ENCODE data around the gene DNMBP. TPM values are rescaled to one million over a fixed set of nuclear protein-coding genes. Genes with fewer than 3 reads are reported as not detected.

Gene DNMBP
- total and polyA plus RNA-seq, 2 donors (not counting 3 experiments of a cell fraction or from before 2014, with no cell fraction given) = 32.0 to 53.4 TPM

DNA sequence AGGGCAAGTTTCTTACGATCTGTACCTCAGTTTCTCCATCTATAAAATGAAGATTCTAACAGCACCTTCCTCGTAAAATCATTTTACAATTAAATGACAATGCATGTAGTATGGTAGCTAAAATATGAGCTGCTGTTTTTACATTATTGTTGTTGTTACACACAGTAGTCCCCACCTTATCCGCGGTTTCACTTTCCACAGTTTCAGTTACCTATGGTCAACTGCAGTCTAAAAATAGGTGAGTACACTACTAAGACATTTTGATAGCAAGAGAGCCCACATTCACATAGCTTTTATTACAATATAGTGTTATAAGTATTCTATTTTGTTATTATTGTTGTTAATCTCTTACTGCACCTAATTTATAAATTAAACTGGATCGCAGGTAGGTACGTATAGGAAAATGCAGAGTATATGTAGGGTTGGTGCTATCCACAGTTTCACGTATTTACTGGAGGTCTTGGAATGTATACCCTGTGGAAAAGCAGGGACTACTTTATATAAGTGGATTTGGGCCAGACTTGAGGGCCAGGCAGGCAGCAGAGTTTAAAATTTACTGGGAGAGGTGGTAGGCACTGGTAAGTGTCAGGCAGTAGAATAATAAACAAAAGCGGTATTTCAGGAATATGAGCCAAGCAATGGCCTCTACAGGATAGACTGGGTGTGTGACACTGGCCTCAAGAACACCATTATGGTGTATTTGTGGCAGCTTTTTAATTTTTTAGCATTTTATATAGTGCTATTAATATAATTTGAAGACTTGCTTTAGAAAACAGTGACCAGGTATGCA lies 10.2 kb downstream of the DNMBP start:
- intact Hi-C loops (cut with micrococcal nuclease) (no loop called here), dilution Hi-C loops (cut with MboI; ENCODE audit: extremely low pct_ligation_motif_present, low sequenced_read_pairs) (no loop called here)
- no peak overlapping the region for H3K9ac ChIP-seq (replicated peaks; ENCODE audit: extremely low read depth, insufficient read depth, low read length)
- ChIA-PET CTCF (interaction anchor here (0.8 to 2.7 kb wide), 7 partner anchors 10 to 153 kb away, joined by 3 to 10 read pairs (median 4); partner anchors contain the start of gene DNMBP), POLR2A (no interaction called here)
- H3K9me1 ChIP-seq (replicated peaks; ENCODE audit: control insufficient read depth, extremely low read depth, insufficient read depth, low read length) = no peaks in the 10 kb centered on the region
- no peak overlapping the region for H3K27ac ChIP-seq (ENCODE audit: insufficient read depth, low read depth, low read length)
- no peak overlapping the region for H3K4me3 ChIP-seq (replicated peaks in 1 of 3; ENCODE audit: insufficient read depth in 1 of 3, low read depth in 1 of 3, low read length in 3 of 3)
- H3K79me2 ChIP-seq (ENCODE audit: control insufficient read depth, insufficient read depth, low read length) = peaks cover 98% of the 10 kb centered on the region
- no peaks in the 10 kb centered on the region for H3K9me3 ChIP-seq (replicated peaks; ENCODE audit: control insufficient read depth, insufficient read depth, low read length)
- no TSS peak for BruUV-seq (replicated peaks)
- H3K27me3 ChIP-seq (ENCODE audit: control insufficient read depth in 2 of 2, insufficient read depth in 2 of 2, low read length in 2 of 2) = no peaks in the 10 kb centered on the region
- FAIRE-seq (no peak), DNase-seq (ENCODE audit: low read depth, low spot score) (no peak)
- H2AFZ ChIP-seq (ENCODE audit: low read depth, low read length) = no peak overlapping the region
- H3K36me3 ChIP-seq (ENCODE audit: control insufficient read depth in 2 of 2, extremely low read depth in 1 of 2, insufficient read depth in 2 of 2, low read length in 2 of 2) = peaks cover 0 to 7% of the 10 kb centered on the region in 2 experiments
- TF ChIP-seq, protein P1, sequence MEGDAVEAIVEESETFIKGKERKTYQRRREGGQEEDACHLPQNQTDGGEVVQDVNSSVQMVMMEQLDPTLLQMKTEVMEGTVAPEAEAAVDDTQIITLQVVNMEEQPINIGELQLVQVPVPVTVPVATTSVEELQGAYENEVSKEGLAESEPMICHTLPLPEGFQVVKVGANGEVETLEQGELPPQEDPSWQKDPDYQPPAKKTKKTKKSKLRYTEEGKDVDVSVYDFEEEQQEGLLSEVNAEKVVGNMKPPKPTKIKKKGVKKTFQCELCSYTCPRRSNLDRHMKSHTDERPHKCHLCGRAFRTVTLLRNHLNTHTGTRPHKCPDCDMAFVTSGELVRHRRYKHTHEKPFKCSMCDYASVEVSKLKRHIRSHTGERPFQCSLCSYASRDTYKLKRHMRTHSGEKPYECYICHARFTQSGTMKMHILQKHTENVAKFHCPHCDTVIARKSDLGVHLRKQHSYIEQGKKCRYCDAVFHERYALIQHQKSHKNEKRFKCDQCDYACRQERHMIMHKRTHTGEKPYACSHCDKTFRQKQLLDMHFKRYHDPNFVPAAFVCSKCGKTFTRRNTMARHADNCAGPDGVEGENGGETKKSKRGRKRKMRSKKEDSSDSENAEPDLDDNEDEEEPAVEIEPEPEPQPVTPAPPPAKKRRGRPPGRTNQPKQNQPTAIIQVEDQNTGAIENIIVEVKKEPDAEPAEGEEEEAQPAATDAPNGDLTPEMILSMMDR (IDR thresholded peaks at IDR 0.05; ENCODE audit: extremely low read depth in 1 of 2, insufficient read depth in 1 of 2, low read depth in 1 of 2, low read length in 2 of 2) = no peak
- no peak for TF ChIP-seq MYC (IDR thresholded peaks at IDR 0.05; ENCODE audit: low read depth, low read length)
- peaks cover 57% of the 10 kb centered on the region for H3K4me1 ChIP-seq (ENCODE audit: control insufficient read depth, extremely low read depth, insufficient read depth, low read length)
- no peak overlapping the region for H3K4me2 ChIP-seq (ENCODE audit: insufficient read depth, low read length)
- peaks cover 8% of the 10 kb centered on the region for H4K20me1 ChIP-seq (replicated peaks; ENCODE audit: control insufficient read depth, extremely low read depth, insufficient read depth, low read length)

DNA sequence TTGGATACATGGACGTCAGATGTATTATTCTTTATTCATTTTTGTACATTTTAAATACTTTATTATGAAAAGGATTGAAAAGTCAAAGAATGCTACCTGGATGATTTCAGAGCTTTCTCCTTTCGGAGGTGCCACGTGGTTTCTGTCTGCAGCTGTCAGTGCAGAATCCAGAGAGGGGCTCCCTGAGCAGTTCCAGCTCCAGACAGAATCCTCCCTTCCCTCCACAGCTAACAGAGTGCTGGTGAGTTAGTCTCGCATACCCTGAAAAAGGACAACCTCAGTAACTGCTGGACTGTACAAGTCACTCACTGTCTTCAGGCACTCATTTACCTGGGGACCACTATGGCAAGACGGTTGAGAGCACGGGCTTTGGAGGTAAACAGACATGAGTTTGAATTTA lies 10.9 kb downstream of the DNMBP start:
- peaks cover 0 to 9% of the 10 kb centered on the region in 2 experiments for H3K36me3 ChIP-seq (ENCODE audit: control insufficient read depth in 2 of 2, extremely low read depth in 1 of 2, insufficient read depth in 2 of 2, low read length in 2 of 2)
- CTCF ChIA-PET = interaction anchor here (1.5 kb wide), 3 partner anchors 15 to 92 kb away, joined by 4 read pairs; no protein-coding TSS in a partner anchor

More for the DNA sequence above, 10.9 kb downstream of the DNMBP start:
- POLR2A ChIA-PET = no interaction called here
- H3K9ac ChIP-seq (replicated peaks; ENCODE audit: extremely low read depth, insufficient read depth, low read length) = no peak overlapping the region
- H3K27me3 ChIP-seq (ENCODE audit: control insufficient read depth in 2 of 2, insufficient read depth in 2 of 2, low read length in 2 of 2) = no peaks in the 10 kb centered on the region
- H3K4me2 ChIP-seq (ENCODE audit: insufficient read depth, low read length) = no peak overlapping the region
- H3K9me3 ChIP-seq (replicated peaks; ENCODE audit: control insufficient read depth, insufficient read depth, low read length) = no peaks in the 10 kb centered on the region
- no peak overlapping the region for H2AFZ ChIP-seq (ENCODE audit: low read depth, low read length)
- no peaks in the 10 kb centered on the region for H3K9me1 ChIP-seq (replicated peaks; ENCODE audit: control insufficient read depth, extremely low read depth, insufficient read depth, low read length)
- FAIRE-seq (no peak), DNase-seq (ENCODE audit: low read depth, low spot score) (no peak)
- no TSS peak for BruUV-seq (replicated peaks)
- TF ChIP-seq EZH2 (IDR thresholded peaks at IDR 0.05; ENCODE audit: borderline replicate concordance, low read depth, low read length, severe bottlenecking) (no peak), FOS (IDR thresholded peaks at IDR 0.05; ENCODE audit: borderline replicate concordance, insufficient read depth, low read length) (no peak), GATA2 (IDR thresholded peaks at IDR 0.05; ENCODE audit: insufficient read depth, insufficient read length, low read depth, low read length) (no peak), JUN (IDR thresholded peaks at IDR 0.05; ENCODE audit: borderline replicate concordance, insufficient read depth, insufficient read length, low read depth) (no peak), POLR2AphosphoS5 (IDR thresholded peaks at IDR 0.05; ENCODE audit: insufficient read depth, low read depth, low read length) (no peak), POLR2A (IDR thresholded peaks at IDR 0.05; ENCODE audit: low read depth, low read length) (no peak), MYC (IDR thresholded peaks at IDR 0.05; ENCODE audit: low read depth, low read length) (no peak)
- TF ChIP-seq, protein P2, sequence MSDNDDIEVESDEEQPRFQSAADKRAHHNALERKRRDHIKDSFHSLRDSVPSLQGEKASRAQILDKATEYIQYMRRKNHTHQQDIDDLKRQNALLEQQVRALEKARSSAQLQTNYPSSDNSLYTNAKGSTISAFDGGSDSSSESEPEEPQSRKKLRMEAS (IDR thresholded peaks at IDR 0.05; ENCODE audit: insufficient read depth, insufficient read length) = no peak
- TF ChIP-seq, protein P1 (IDR thresholded peaks at IDR 0.05; ENCODE audit: extremely low read depth in 1 of 2, insufficient read depth in 1 of 2, low read depth in 1 of 2, low read length in 2 of 2) = no peak
- H3K4me3 ChIP-seq (replicated peaks in 1 of 3; ENCODE audit: insufficient read depth in 1 of 3, low read depth in 1 of 3, low read length in 3 of 3) = no peak overlapping the region
- H3K79me2 ChIP-seq (ENCODE audit: control insufficient read depth, insufficient read depth, low read length) = peaks cover 98% of the 10 kb centered on the region
- dilution Hi-C loops (cut with MboI; ENCODE audit: extremely low pct_ligation_motif_present, low sequenced_read_pairs) (no loop called here), intact Hi-C loops (cut with micrococcal nuclease) (no loop called here)
- peaks cover 10% of the 10 kb centered on the region for H4K20me1 ChIP-seq (replicated peaks; ENCODE audit: control insufficient read depth, extremely low read depth, insufficient read depth, low read length)
- H3K27ac ChIP-seq (ENCODE audit: insufficient read depth, low read depth, low read length) = no peak overlapping the region
- peaks cover 59% of the 10 kb centered on the region for H3K4me1 ChIP-seq (ENCODE audit: control insufficient read depth, extremely low read depth, insufficient read depth, low read length)

All from endothelial cell of umbilical vein (primary cell).